Measurements from ENCODE around the gene NID1.

DNA sequence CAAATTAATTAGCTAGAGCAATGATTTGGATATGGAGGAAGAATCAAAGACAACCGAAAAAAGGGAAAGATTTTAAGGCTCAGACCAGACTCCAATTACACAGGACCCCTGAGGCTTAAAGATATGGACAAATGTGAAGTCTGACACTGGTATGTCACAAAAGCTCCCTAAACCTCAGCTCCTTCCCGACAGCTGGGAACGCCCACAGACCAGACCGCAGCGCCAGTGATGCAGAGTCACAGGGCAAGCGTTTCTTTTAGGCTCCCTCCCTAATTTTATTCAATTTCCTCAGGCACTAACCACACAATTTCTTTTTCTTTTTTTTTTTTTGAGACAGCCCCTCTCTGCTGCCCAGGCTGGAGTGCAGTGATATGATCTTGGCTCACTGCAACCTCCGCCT lies 40.2 kb downstream of the NID1 start:
- TF ChIP-seq EZH2phosphoT487 (IDR thresholded peaks at IDR 0.05; ENCODE audit: borderline replicate concordance, low read depth, low read length) (no peak), CTCF (conservative IDR thresholded peaks at IDR 0.05; ENCODE audit: low read length) (no peak)

Measured in OCI-LY7 (cell line).